Smooth muscle cell (in vitro differentiated cells): ENCODE results near the gene ZC3H8. TPM values are rescaled to one million over a fixed set of nuclear protein-coding genes. Genes with fewer than 3 reads are reported as not detected.

ENCODE experiments used
- DNase-seq: peaks from one replicate; lab custom pipeline; 2025; ENCODE audit not compliant: unreplicated experiment; lab: John Stamatoyannopoulos, UW
- H2AFZ ChIP-seq: fragments of 200-600 bp; sonication (generic); 2 replicates; pipeline ENCODE4 v1.6.0; 2016; ENCODE audit warnings: antibody characterized with exemption, low read depth, mild to moderate bottlenecking
- H3F3A ChIP-seq: fragments of 200-600 bp; sonication (generic); 2 replicates; pipeline ENCODE4 v1.6.0; 2017; ENCODE audit warnings: antibody characterized with exemption, low read depth
- H3K27ac ChIP-seq: fragments of 200-600 bp; sonication (generic); 2 replicates; pipeline ENCODE4 v1.5.1; 2016; ENCODE audit warnings: low read depth, mild to moderate bottlenecking
- H3K27me3 ChIP-seq: fragments of 200-600 bp; sonication (generic); 2 replicates; pipeline ENCODE4 v1.6.1; 2016; ENCODE audit warnings: low read depth, mild to moderate bottlenecking
- H3K36me3 ChIP-seq: fragments of 200-600 bp; sonication (generic); 2 replicates; pipeline ENCODE4 v1.5.1; 2016; ENCODE audit warnings: low read depth
- H3K4me1 ChIP-seq: fragments of 200-600 bp; sonication (generic); 2 replicates; pipeline ENCODE4 v1.5.1; 2016; ENCODE audit warnings: low read depth
- H3K4me2 ChIP-seq: fragments of 200-600 bp; sonication (generic); 2 replicates; pipeline ENCODE4 v1.6.0; 2016; ENCODE audit warnings: mild to moderate bottlenecking
- H3K4me3 ChIP-seq: fragments of 200-600 bp; sonication (generic); 2 replicates; pipeline ENCODE4 v1.5.1; 2016; ENCODE audit warnings: mild to moderate bottlenecking
- H3K79me2 ChIP-seq: fragments of 200-600 bp; sonication (generic); 2 replicates; pipeline ENCODE4 v1.6.0; 2016; ENCODE audit warnings: low read depth, mild to moderate bottlenecking
- H3K9ac ChIP-seq: fragments of 200-600 bp; sonication (generic); 2 replicates; pipeline ENCODE4 v1.6.0; 2016; ENCODE audit warnings: low read depth
- H3K9me3 ChIP-seq: fragments of 200-600 bp; sonication (generic); replicated peaks from 2 replicates; pipeline ENCODE4 v1.5.1; 2016; ENCODE audit warnings: low read depth
- H4K20me1 ChIP-seq: fragments of 200-600 bp; sonication (generic); 2 replicates; pipeline ENCODE4 v1.6.0; 2016; ENCODE audit warnings: low read depth
- CTCF ChIP-seq: fragments of 200-600 bp; sonication (generic); IDR thresholded peaks from 2 replicates; pipeline ENCODE4 v1.5.1; 2017; ENCODE audit warnings: borderline replicate concordance, mild to moderate bottlenecking, antibody characterized with exemption; ENCODE audit not compliant: insufficient read depth, poor library complexity, severe bottlenecking
- WGBS: methylation state at CpG from one replicate; pipeline ENCODE4 v1.1.7; 2016; ENCODE audit warnings: low lambda C conversion rate; 5-methylcytosine and 5-hydroxymethylcytosine counted together
- polyA plus RNA-seq: library from polyadenylated mRNA; unstranded; fragments of >200 nt; fragmentation: Nextera tagmentation; extraction: Ambion mirVana; gene quantifications from 2 replicates; pipeline ENCODE4 v1.2.1, GENCODE V29; 2016
- total RNA-seq: library from RNA; depleted of rRNA; stranded (reverse); fragments of >200 nt; gene quantifications from 2 replicates; pipeline ENCODE4 v1.2.3, GENCODE V29; 2014

Gene ZC3H8
- total and polyA plus RNA-seq, 2 experiments from 2014 or later: 3.2 to 9.1 TPM

- H3K4me3 ChIP-seq: no peak overlapping the region
- H3K4me2 ChIP-seq: no peak overlapping the region
- no peak overlapping the region for H3K27ac ChIP-seq
- no peaks in the 10 kb centered on the region for H3K4me1 ChIP-seq
- H2AFZ ChIP-seq: no peak overlapping the region
- H3K9ac ChIP-seq: no peak overlapping the region
- no peak for DNase-seq
- no peaks in the 10 kb centered on the region for H4K20me1 ChIP-seq
- no peaks in the 10 kb centered on the region for H3K9me3 ChIP-seq
- no peak for TF ChIP-seq CTCF
- no peaks in the 10 kb centered on the region for H3K36me3 ChIP-seq
- H3K79me2 ChIP-seq: no peaks in the 10 kb centered on the region
- 94% methylated on average over 3 of the region's 3 CpGs for WGBS
- no peaks in the 10 kb centered on the region for H3F3A ChIP-seq
- no peaks in the 10 kb centered on the region for H3K27me3 ChIP-seq
These were observed 24.5 kb downstream of the ZC3H8 start for GRCh38 chr2:112230371-112230770.

GRCh38 chr2:112229348-112229747, 25.5 kb downstream of the ZC3H8 start:
- no peak overlapping the region for H3K4me3 ChIP-seq
- H3K27ac ChIP-seq: no peak overlapping the region
- H2AFZ ChIP-seq: no peak overlapping the region
- H3K36me3 ChIP-seq: no peaks in the 10 kb centered on the region
- no peaks in the 10 kb centered on the region for H3K4me1 ChIP-seq
- no peak overlapping the region for H3K4me2 ChIP-seq
- no peaks in the 10 kb centered on the region for H3F3A ChIP-seq
- no peak for TF ChIP-seq CTCF
- no peaks in the 10 kb centered on the region for H4K20me1 ChIP-seq
- DNase-seq: no peak
- H3K27me3 ChIP-seq: no peaks in the 10 kb centered on the region
- H3K9ac ChIP-seq: no peak overlapping the region
- H3K9me3 ChIP-seq: no peaks in the 10 kb centered on the region
- H3K79me2 ChIP-seq: no peaks in the 10 kb centered on the region

GRCh38 chr2:112220831-112221230, 34.0 kb downstream of the ZC3H8 start:
- Histone ChIP-seq H4K20me1 (no peaks in the 10 kb centered on the region), H3K4me1 (no peaks in the 10 kb centered on the region), H3K9ac (no peak overlapping the region), H2AFZ (no peak overlapping the region), H3K27me3 (no peaks in the 10 kb centered on the region), H3K27ac (no peak overlapping the region), H3K79me2 (no peaks in the 10 kb centered on the region), H3K4me2 (no peak overlapping the region), H3K9me3 (no peaks in the 10 kb centered on the region), H3K36me3 (no peaks in the 10 kb centered on the region), H3F3A (no peaks in the 10 kb centered on the region), H3K4me3 (no peak overlapping the region)
- TF ChIP-seq CTCF: no peak
- no peak for DNase-seq
- WGBS: 100% methylated on average over 3 of the region's 3 CpGs

GRCh38 chr2:112220186-112220585, 34.7 kb downstream of the ZC3H8 start:
- H3K9me3 ChIP-seq: no peaks in the 10 kb centered on the region
- H3K27me3 ChIP-seq: no peaks in the 10 kb centered on the region
- DNase-seq: no peak
- no peak overlapping the region for H3K4me2 ChIP-seq
- H4K20me1 ChIP-seq: no peaks in the 10 kb centered on the region
- no peak overlapping the region for H3K27ac ChIP-seq
- no peak for TF ChIP-seq CTCF
- 100% methylated on average over 3 of the region's 3 CpGs for WGBS
- H3K79me2 ChIP-seq: no peaks in the 10 kb centered on the region
- no peaks in the 10 kb centered on the region for H3K36me3 ChIP-seq
- H3K4me1 ChIP-seq: no peaks in the 10 kb centered on the region
- H2AFZ ChIP-seq: no peak overlapping the region
- no peak overlapping the region for H3K4me3 ChIP-seq
- H3K9ac ChIP-seq: no peak overlapping the region
- H3F3A ChIP-seq: no peaks in the 10 kb centered on the region
